Stomach (tissue), 9 donors: ENCODE results near the gene GJB4. TPM values are rescaled to one million over a fixed set of nuclear protein-coding genes. Genes with fewer than 3 reads are reported as not detected.

ENCODE experiments used
- DNase-seq, 2 donors: peaks; one replicate each; pipeline versions ENCODE4 v3.0.0 to v3.0.0-alpha.2; 2013 to 2019
- H3K27ac ChIP-seq, 5 donors: fragments of 200-600 bp in 4 of 5; sonication (generic) in 4 of 5; one replicate each; pipeline ENCODE4 v1.5.1; 2013 to 2019; ENCODE audit warnings: mild to moderate bottlenecking in 1 of 5, moderate library complexity in 1 of 5
- H3K27me3 ChIP-seq, 3 donors: fragments of 200-600 bp; sonication (generic); one replicate each; pipeline ENCODE4 v1.5.1; 2017 to 2019; ENCODE audit warnings: mixed run types in 1 of 3
- H3K36me3 ChIP-seq, 4 donors: fragments of 200-600 bp; sonication (generic); 1 replicate in 3 of 4; 2 replicates in 1 of 4; pipeline ENCODE4 v1.5.1; 2016 to 2019
- H3K4me1 ChIP-seq, 4 donors: fragments of 200-600 bp; sonication (generic); one replicate each; pipeline ENCODE4 v1.5.1; 2016 to 2019
- H3K4me3 ChIP-seq, 4 donors: fragments of 200-600 bp; sonication (generic) in 3 of 4; one replicate each; pipeline ENCODE4 v1.5.1; 2016 to 2019; ENCODE audit warnings: mild to moderate bottlenecking in 1 of 4
- H3K9me3 ChIP-seq, 4 donors: fragments of 200-600 bp; sonication (generic); one replicate each; pipeline ENCODE4 v1.5.1; 2016 to 2019
- CTCF ChIP-seq, 7 experiments: fragments of 450-650 bp in 4 of 7; fragments of 200-600 bp in 3 of 7; sonication (generic) in 3 of 7; IDR thresholded peaks; one replicate each; pipeline ENCODE4 v1.5.1; 2016 to 2019; ENCODE audit warnings: antibody characterized with exemption in 7 of 7, control low read depth in 2 of 7, mild to moderate bottlenecking in 1 of 7
- EP300 ChIP-seq: sonication (generic); formaldehyde crosslinking; IDR thresholded peaks from one replicate; pipeline ENCODE4 v1.6.1; 2017; ENCODE audit warnings: antibody characterized with exemption
- POLR2A ChIP-seq, 4 donors: fragments of 450-650 bp; IDR thresholded peaks; one replicate each; pipeline ENCODE4 v1.6.1; 2016; ENCODE audit warnings: antibody characterized with exemption in 4 of 4, control low read depth in 2 of 4, mild to moderate bottlenecking in 1 of 4, moderate library complexity in 1 of 4
- POLR2AphosphoS5 ChIP-seq, 3 donors: sonication (generic); formaldehyde crosslinking; IDR thresholded peaks; one replicate each; pipeline ENCODE4 v1.6.1; 2016; ENCODE audit warnings: antibody characterized with exemption in 3 of 3
- WGBS, 5 donors: extraction: QIAGEN DNeasy Blood & Tissue Kit in 3 of 5; methylation state at CpG; one replicate each; pipeline versions ENCODE4 v1.1.5 to v1.1.7; 2013 to 2018; 5-methylcytosine and 5-hydroxymethylcytosine counted together
- intact Hi-C: fragments of 100-400 bp; cut with DNase I; formaldehyde crosslinking; loops from one replicate; pipeline ENCODE4 v1.15.1; 2023; ENCODE audit warnings: low total_unique reads
- polyA plus RNA-seq, 3 donors: library from polyadenylated mRNA; stranded (reverse); fragments of 200-250 nt; gene quantifications; one replicate each; pipeline ENCODE4 v1.2.3, GENCODE V29; 2013
- total RNA-seq, 5 donors: library from RNA; depleted of rRNA; stranded (reverse); fragments of >200 nt; gene quantifications; one replicate each; pipeline versions ENCODE4 v1.1.0 to v1.2.3, GENCODE V29; 2014 to 2016
- donor health status: healthy with polysubstance abuse.
- donor health status: Bipolar disorder and iron deficiency.
- donor health status: healthy.

GJB4 gene
- total and polyA plus RNA-seq, 8 donors, result 0.06 to 1.2 (median 0.18) TPM; not detected in 5

- H3K4me3 ChIP-seq, result no peak overlapping the region
- H3K36me3 ChIP-seq, result no peaks in the 10 kb centered on the region
- TF ChIP-seq POLR2AphosphoS5 (IDR thresholded peaks at IDR 0.05) (no peak), EP300 (no peak), POLR2A (IDR thresholded peaks at IDR 0.05) (no peak), CTCF (IDR thresholded peaks at IDR 0.05) (no peak)
- intact Hi-C loops, result loop anchor here (5.0 kb wide), 1 partner anchor 1113 kb away; no protein-coding TSS in a partner anchor
- no peak overlapping the region for H3K27ac ChIP-seq
- peaks cover 4 to 10% (median 6%) of the 10 kb centered on the region in 4 donors for H3K4me1 ChIP-seq
- DNase-seq, result no peak
- 77 to 83% (median 80%) methylated on average over 2 to 3 of the region's 3 CpGs for WGBS, 5 donors
- H3K27me3 ChIP-seq, result peaks cover 0 to 65% (median 13%) of the 10 kb centered on the region in 3 donors
- H3K9me3 ChIP-seq, result no peaks in the 10 kb centered on the region
Observed at GRCh38 chr1:34744851-34745250, 14.7 kb upstream of the GJB4 start.

- TF ChIP-seq EP300 (no peak), CTCF (IDR thresholded peaks at IDR 0.05) (no peak), POLR2A (IDR thresholded peaks at IDR 0.05) (no peak), POLR2AphosphoS5 (IDR thresholded peaks at IDR 0.05) (no peak)
- no peak for DNase-seq
- H3K4me1 ChIP-seq, result peaks cover 4 to 10% (median 6%) of the 10 kb centered on the region in 4 donors
- peaks cover 0 to 57% (median 13%) of the 10 kb centered on the region in 3 donors for H3K27me3 ChIP-seq
- no peak overlapping the region for H3K27ac ChIP-seq
- 61 to 91% (median 81%) methylated on average over 3 to 5 of the region's 5 CpGs for WGBS, 5 donors
- H3K4me3 ChIP-seq, result no peak overlapping the region
- no peaks in the 10 kb centered on the region for H3K36me3 ChIP-seq
- intact Hi-C loops, result no loop called here
- H3K9me3 ChIP-seq, result no peaks in the 10 kb centered on the region
Observed at GRCh38 chr1:34745666-34746065, 13.9 kb upstream of the GJB4 start.

- 80 to 98% (median 89%) methylated on average over 4 of the region's 4 CpGs for WGBS, 5 donors
- Histone ChIP-seq H3K4me1 (peaks cover 4 to 10% (median 6%) of the 10 kb centered on the region in 4 donors), H3K27me3 (peaks cover 0 to 57% (median 13%) of the 10 kb centered on the region in 3 donors), H3K4me3 (no peak overlapping the region), H3K9me3 (no peaks in the 10 kb centered on the region), H3K36me3 (no peaks in the 10 kb centered on the region), H3K27ac (no peak overlapping the region)
- no peak for DNase-seq
- intact Hi-C loops, result no loop called here
- no peak for TF ChIP-seq POLR2AphosphoS5 (IDR thresholded peaks at IDR 0.05)
Observed at GRCh38 chr1:34746101-34746500, 13.4 kb upstream of the GJB4 start.

GRCh38 chr1:34746785-34747637 is 12.5 kb upstream of the GJB4 start:
- no peak overlapping the region for H3K27ac ChIP-seq
- H3K4me3 ChIP-seq, result no peak overlapping the region
- H3K36me3 ChIP-seq, result no peaks in the 10 kb centered on the region
- H3K4me1 ChIP-seq, result peaks cover 4 to 10% (median 6%) of the 10 kb centered on the region in 4 donors
- no peaks in the 10 kb centered on the region for H3K9me3 ChIP-seq
- no peak for DNase-seq
- no peak for TF ChIP-seq POLR2A (IDR thresholded peaks at IDR 0.05)
- no peak for TF ChIP-seq POLR2AphosphoS5 (IDR thresholded peaks at IDR 0.05)
- TF ChIP-seq EP300, result no peak
- TF ChIP-seq CTCF (IDR thresholded peaks at IDR 0.05), result no peak
- WGBS, 5 donors, result 51 to 62% (median 58%) methylated on average over 18 of the region's 18 CpGs
- H3K27me3 ChIP-seq, result peaks cover 0 to 56% (median 13%) of the 10 kb centered on the region in 3 donors
- intact Hi-C loops, result no loop called here

- no peak for DNase-seq
- intact Hi-C loops, result no loop called here
- Histone ChIP-seq H3K4me3 (no peak overlapping the region), H3K27ac (no peak overlapping the region), H3K4me1 (peaks cover under 1 to 6% (median 2%) of the 10 kb centered on the region in 4 donors), H3K27me3 (peaks cover 0 to 50% (median 13%) of the 10 kb centered on the region in 3 donors), H3K36me3 (no peaks in the 10 kb centered on the region), H3K9me3 (no peaks in the 10 kb centered on the region)
- WGBS, 5 donors, result 60 to 74% (median 63%) methylated on average over 6 of the region's 6 CpGs
- TF ChIP-seq POLR2AphosphoS5 (IDR thresholded peaks at IDR 0.05), result no peak
- TF ChIP-seq EP300, result no peak
- no peak for TF ChIP-seq POLR2A (IDR thresholded peaks at IDR 0.05)
- TF ChIP-seq CTCF (IDR thresholded peaks at IDR 0.05), result no peak
Observed at GRCh38 chr1:34747638-34747941, 11.9 kb upstream of the GJB4 start.
